GM18508 (cell line): ENCODE measurements around the gene SSBP4.
"Not testable (repeated sequence)": the region's sequence is repeated elsewhere in the genome, so short reads cannot be mapped to it uniquely, and the experiment has no call there.

ENCODE experiments used
- ATAC-seq: cut with Tn5 transposase; IDR thresholded peaks from one replicate; pipeline ENCODE4 v1.9.1; 2021; ENCODE audit warnings: moderate number of reproducible peaks; ENCODE audit not compliant: insufficient read depth, unreplicated experiment

Gene SSBP4

DNA sequence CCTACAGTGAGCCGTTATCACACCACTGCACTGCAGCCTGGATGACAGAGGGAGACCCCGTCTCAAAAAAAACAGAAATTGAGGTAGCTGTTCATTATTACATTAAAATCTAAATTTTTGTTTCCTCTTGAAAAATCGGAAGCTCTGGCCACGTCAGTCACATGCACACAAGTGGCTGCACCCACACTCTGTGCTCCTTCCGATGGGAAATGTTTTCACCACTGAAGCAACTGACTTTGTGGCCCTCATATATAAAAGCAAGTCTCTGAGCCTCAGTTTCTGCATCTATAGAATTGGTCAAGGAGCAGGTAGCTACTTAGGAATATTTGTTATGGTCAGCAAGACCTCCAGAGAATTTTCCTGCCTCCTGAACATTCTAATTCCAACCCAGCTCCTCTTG lies 26.3 kb upstream of the SSBP4 start:
- ATAC-seq, result no peak

DNA sequence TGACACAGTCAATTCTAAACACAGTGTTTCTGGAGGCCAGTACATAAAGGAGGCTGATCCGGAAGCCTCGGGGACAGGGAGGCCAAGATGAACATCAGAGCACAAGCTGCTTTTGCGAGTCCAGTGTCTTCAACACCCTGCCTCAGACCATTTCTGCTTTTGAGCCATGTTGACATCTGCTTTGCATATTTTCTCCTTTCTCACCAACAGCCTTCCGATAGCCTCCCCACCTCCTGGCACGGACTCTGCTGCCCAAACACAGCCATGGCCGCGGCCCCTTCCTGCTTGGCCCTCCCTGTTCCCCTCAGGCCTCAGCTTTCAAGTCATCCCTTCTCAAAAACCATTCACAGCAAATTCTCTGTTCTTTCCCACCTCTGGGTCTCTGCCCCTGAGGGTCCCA lies 25.4 kb upstream of the SSBP4 start:
- ATAC-seq, result no peak

DNA sequence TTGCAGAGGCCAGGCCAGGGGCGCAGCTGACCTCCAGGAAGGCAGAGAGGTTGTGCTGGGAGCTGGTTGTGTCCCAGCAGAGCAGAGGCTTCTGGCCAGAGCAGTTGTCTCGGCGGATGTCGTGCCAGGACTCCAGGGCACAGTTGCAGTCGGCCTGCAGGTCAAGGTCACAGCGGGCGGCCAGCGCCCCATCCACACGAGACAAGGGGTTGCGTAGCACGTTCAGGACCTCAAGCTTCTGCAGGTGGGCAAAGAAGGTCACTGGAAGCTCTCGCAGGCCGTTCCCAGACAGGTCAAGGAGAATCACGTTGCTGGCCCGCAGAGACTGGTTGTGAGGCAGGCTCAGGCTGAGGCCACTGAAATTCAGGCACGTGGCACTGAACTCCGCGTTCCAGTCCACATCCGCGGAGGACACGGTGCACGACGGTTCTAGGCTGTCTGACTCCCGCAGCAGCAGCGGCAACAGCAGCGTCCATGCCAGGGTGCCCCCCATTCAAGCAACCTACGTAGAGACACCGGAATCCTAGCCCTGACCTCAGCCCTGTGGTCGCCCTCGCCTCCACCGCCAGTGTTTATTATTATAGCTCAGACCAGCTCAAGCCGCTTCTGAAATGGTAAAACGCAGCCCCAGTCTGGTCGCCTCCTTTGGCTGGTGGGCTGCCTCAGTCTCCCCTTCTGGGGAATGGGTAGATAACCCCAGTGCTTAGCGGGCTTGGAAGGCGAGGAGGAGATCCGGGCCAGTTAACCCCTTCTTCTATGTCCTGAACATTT lies 22.5 kb upstream of the SSBP4 start:
- ATAC-seq, result no peak

DNA sequence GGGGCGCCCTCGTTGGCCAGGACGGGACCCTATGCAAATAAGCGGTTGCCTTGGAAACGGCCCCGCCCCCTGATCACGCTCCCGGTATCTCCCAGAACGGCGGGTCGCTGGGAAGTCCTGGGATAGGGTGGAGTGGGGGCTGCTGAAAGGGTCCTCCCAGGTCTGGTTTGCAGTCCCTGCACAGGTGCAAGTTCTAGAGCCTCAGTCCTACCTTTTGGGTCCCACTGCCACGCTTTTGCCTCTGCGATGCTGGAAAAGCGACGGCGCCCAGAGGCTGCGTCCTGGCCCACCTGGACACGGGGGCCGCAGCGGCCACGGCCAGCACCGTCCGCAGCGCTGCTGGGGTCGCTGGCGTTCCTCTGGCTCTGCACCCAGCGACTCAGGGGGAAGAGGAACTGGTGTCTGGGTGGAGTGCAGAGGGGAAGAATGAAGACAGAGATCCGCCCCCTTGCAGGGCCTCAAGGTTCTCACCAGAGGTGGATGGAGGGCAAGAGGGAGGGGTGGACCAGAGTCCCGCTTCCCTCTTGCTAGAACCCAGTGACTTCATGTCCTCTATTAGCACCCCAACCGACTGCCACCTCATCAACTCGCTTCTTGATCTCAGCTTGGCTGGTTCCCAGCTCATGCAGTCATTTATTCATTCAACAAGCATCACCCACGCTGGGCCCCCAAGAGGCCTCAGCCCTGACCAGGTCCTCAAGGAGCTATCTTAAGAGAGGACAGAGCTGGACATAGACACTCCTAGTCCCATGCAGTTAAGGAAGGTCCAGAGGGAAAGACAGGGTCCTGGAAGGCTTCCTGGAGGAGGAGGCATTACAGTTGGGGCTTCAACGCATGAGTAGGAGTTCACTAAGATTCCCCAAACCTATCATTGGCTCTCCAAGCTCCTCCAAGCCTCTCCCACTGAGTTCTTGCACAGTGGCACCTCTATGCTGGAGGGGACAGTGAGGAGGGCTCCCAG lies 21.7 kb upstream of the SSBP4 start, which contains the start of gene LRRC25:
Gene LRRC25 (minus strand): TSS at position 381 of the 961 bp plus-strand sequence. CDS start 659 bp downstream, outside the sequence.
- ATAC-seq, result no peak

DNA sequence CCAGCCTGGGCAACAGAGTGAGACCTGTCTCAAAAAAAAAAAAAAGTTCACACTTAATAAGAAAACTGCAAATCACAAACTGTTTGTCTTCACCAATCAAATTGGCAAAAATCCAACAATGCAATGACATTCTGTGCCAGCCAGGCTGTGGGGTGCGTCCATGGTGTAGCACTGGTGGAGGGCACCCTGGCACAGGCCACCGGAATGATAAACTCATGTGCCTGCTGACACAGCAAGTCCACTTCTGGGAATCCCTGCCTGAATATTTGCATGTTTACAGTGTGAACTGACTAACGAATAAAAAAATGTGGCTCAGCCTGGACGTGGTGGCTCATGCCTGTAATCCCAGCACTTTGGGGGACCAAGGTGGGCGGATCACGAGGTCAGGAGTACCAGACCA lies 20.2 kb upstream of the SSBP4 start:
- no peak for ATAC-seq

DNA sequence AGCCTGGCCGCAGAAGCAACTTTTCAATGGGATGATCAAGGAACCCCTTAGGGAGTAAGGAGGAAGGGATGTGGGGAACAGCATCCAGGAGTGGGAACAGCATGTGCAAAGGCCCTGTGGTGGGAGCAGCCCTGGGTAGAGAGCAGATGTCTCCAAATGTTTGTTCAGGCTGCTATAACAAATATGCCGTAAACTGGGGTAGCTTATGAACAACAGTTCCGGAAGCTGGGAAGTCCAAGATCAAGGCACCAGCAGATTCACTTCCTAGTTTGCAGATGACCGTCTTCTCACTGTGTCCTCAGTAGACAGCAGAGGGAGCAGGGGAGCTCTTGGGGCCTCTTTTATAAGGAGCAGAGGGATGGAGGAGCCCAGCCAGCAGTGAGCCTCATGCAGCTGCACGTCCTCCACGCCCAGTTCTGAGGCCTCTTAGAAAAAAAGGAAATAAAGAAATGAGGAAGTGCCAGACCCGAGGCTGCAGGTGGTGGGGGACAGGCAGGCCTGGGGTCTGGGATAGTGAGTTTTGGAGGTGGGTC lies 17.6 kb upstream of the SSBP4 start:
- no peak for ATAC-seq

DNA sequence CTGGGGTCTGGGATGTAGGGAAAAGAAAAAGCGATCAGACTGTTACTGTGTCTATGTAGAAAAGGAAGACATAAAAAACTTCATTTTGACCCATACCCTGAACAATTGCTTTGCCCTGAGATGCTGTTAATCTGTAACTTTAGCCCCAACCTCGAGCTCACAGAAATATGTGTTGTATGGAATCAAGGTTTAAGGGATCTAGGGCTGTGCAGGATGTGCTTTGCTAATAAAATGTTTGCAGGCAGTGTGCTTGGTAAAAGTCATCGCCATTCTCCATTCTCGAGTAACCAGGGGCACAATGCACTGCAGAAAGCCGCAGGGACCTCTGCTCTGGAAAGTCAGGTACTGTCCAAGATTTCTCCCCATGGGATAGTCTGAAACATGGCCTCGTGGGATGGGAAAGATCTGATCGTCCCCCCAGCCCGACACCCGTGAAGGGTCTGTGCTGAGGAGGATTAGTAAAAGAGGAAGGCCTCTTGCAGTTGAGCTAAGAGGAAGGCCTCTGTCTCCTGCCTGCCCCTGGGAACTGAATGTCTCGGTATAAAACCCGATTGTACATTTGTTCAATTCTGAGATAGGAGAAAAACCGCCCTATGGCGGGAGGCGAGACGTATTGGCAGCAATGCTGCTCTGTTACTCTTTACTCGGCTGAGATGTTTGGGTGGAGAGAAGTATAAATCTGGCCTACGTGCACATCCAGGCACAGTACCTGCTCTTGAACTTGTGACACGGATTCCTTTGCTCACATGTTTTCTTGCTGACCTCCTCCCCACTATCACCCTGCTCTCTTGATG lies 16.5 kb upstream of the SSBP4 start:
- ATAC-seq, result not testable (repeated sequence)

DNA sequence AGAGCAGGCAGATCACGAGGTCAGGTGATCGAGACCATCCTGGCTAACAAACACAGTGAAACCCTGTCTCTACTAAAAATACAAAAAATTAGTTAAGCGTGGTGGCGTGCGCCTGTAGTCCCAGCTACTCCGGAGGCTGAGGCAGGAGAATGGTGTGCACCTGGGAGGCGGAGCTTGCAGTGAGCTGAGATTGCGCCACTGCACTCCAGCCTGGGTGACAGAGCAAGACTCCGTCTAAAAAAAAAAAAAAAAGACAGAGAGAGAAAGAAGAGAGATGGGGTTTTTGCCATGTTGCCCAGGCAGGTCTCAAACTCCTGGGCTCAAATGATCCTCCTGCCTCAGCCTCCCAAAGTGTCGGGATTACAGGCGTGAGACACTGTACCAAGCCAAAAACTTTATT lies 13.4 kb upstream of the SSBP4 start:
- not testable (repeated sequence) for ATAC-seq

DNA sequence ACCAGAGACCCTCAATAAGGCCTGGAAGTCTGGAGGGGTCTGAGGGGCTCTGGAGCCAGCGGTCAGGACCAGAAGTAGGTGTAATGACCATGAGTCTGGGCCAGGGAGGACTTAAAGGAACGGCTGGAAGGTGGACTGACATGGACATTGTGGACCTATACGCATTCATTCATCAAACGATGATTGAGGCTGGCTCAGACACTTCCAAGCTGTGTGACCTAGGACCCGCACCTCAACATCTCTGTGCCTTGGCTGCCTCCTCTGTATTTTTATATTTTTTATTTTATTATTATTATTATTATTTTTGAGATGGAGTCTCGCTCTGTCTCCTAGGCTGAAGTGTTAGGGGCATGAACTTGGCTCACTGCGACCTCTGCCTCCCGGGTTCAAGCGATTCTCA lies 12.4 kb upstream of the SSBP4 start:
- ATAC-seq, result no peak

DNA sequence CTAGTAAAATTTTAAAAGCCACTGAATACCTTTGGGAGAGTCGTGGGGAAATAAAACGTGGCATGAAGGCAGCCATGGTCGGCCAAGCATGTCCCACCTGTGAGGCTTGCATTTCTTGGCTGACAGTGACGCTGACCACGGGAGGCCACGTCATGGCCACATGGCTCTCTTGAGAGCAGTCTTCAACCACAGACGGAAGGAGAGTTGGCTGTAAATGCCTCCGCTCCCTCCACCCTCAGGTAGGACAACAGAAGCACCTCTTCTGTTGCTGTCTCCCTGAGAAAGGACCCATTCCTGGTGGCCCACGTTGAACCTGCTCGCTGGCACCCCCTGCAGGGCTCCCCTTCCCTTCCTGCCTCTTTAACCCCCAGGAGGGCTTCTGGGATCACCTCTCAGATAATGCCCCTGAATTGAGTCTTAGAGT lies 11.1 kb upstream of the SSBP4 start:
- ATAC-seq, result no peak

DNA sequence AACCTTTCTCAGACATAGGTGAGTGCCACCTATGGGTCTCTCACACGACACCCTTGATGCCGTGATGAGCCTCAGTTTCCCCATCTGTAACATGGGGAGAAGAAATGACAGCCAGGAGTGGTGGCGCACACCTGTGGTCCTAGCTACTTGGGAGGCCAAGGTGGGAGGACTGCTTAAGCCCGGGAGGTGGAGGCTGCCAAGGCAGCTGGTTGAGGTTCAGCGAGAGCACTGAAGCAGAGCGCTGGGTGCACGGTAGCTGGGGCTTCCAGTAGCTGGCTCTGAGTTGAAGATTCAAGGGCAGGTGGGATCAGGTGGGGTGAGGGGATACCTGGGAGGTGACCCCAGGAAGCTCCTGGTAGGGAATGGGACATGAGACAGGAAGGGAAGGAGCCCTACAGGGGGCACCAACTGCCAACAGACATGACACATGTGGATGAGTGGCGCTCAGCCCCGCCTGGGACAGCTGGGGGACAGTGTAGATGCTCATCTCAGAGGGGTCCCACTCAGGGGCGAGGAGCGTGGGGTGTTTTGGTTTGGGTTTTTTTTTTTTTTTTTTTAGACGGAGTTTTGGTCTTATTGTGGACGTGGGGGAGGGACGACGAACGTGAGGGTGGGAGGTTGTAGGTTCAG lies 6.5 kb upstream of the SSBP4 start:
- ATAC-seq, result no peak

DNA sequence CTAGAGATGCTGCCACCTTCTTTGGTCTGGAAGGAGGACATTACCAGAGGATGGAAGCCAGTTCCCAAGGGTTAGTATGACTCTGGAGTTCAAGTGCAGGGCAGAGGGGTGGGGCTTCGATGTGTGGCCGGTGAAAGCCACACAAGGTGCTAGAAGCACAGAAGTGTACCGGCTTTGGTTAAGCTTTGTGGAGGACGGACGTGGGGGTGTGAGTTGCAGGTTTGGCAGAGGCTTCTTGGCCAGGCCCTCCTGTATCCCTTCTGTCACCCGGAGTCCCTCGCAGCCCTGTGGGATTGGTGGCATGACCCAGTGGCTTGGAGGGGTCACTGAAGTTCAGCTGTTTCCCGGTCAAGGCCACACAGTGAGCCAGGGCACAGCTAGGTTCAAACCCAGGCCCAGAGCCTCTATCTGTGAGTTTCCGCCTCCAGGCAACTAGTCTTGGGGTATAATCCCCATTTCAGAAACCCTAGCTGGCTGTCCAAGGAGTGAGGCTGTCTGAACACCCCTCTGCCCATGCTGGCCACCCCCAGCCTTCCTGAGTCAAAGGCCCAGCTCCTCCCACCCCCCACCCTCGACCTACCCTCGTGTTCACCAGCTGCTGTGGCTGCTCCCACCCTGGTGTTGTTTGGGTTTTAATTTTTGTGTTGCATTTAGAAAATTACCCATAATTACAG lies 4.6 kb upstream of the SSBP4 start:
- no peak for ATAC-seq

DNA sequence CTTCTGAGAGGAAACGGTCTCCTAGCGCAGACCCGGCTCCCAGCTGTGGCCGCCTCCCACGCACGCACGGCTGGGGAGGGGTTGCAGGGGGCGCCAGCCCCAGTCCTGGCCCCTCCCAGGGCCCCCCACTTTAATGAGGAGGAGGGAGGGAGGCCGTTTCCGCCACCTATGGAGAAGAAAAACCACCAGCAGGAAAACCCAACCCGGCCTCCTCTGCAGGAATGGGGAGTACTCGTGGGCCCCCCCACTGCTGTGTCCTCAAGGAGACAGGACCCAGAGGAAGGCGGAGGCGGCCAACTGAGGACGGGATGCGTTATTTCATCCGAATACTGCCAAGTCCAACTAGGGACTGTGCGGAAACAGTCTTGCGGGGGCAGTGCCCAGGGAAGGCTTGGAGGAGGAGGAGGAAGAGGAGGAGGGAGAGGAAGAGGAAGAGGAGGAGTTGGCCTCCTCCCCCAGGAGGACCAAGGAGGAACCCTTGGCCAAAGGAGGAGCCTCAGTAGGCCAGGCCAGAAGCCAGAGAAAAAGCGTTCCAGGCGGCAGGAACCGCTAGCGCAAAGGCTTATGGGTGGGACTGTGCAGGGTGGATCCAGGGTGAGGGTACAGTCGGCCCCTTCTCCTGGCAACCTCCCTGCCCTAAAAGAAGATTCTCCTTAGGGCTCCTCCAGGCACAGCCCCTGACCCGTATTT lies 3.9 kb upstream of the SSBP4 start:
- no peak for ATAC-seq

DNA sequence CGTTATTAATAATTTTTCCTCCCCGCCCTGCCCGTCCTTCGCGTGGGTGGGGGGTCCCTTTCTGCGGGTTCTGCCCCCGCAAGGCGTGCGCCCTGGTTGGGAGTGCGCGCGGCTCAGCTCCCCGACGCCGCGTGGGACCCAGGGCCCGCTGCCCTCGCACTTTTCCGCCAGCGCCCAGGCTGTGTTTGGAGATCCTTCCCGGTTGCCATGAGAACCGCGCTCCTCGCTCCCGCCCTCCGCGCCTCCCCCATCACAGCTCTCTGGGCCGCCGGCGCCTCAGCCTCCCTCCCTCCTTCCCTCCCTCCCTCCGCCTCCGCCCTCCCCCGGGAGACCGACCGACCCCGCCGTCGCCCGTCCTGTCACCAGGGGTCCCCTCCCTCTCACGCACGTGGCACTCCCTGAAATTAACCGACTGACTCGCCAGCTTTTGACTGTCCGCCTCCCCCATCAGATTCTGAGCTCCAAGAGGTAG lies 2.4 kb upstream of the SSBP4 start:
- no peak for ATAC-seq

DNA sequence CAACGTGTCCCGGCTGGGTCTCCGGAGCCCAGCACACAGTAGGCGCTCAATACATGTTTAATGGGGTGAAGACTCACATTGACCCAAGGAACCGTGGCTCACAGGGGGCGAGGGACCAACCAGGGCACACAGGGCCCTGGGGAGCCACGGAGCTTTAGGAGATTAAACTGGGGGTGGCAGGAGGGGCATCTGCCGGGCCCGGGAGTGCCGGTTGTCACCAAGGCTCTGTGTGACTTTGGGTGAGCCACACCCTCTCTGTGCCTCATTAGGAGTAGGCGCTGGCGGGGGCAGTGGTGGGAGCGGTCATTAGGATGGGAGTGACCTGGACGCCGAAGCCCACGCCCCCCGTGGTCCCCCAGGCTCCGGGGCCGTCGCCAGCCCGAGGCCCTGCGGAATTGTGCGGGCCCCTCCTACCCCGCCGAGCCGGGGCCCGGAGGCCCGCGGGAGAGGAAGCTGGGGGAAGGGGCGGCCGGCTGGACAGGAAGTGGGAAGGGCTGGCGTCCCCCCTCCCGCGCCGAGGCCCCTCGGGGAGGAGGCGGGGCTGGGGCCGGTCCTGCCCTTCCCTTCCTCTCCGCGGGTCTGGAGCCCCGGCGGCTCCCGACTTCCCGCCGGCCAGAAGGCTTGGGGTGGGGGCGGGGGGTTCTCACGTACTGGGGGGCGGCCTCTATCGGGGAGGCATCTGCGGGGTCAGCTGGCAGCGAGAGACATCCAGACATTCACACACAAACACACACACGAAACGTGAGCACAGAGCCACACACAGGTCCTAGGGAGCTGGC lies 1.8 kb upstream of the SSBP4 start:
- ATAC-seq, result no peak

DNA sequence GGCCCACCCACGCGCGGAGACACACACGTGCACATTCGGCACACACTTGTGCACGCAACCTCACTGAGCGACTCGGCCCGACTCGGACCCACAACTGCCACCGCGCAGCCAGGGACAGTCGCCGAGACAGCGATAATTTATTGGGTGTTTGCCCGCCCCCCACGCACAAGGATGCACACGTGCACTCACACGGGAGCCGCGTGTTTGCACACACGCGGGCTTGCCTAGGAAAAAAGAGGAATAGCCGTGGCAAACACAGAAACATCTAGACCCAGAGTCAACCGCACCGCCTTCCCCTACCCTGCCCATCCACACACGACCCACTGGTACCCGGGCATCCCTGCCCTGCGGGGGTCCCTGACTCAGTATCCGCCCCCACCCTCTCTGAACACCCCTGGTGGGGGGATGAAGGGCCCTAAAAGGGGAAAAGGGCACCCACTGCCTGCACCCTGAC lies 1.1 kb upstream of the SSBP4 start:
- no peak for ATAC-seq

DNA sequence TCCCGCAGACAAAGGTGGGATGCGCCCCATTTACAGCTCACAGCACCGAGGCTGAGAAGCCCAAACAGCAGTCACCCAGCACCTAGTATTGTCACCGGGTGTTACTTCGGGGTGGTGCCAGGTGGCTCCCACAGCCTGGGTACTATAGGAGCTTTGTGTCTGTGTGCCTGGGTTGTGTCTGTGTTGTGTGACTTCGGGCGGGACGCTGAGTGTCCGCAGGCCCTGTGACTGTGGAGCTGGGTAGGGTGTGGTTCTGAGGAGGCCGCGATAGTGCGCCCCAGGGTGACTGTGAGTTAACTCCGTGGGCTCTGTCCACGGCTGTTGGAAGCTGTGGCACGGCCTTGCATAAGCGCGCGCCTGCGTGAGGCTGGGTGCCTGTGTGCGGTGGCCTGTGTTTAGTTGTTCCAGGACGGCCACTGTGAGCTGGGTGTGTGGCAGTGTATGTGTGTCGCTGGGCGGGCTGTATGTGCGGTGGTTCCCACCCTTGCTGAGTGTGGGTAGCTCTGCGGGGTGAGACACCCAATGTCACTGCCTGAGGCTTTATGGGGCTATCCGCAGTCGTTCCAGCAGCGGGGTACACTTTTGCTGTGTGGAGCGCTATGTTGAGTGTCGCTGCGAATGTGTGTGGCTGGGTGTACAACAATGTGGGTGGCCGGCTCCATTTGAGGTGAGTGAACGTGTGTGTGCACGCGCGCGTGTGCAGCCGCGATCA lies 559 bp upstream of the SSBP4 start:
- ATAC-seq, result no peak
